Erythroblast (primary cell): Measurements from ENCODE around the gene SSR4.

Experiments
- GATA1 ChIP-seq: IDR thresholded peaks from 2 replicates; pipeline ENCODE4 v1.6.1; 2011; ENCODE audit warnings: low read depth, mild to moderate bottlenecking, control low read depth, low read length, moderate library complexity
- POLR2A ChIP-seq: IDR thresholded peaks from 2 replicates; pipeline ENCODE4 v1.6.1; 2011; ENCODE audit warnings: mild to moderate bottlenecking, low read length

- TF ChIP-seq POLR2A: no peak
- no peak for TF ChIP-seq GATA1
These were observed 22.6 kb downstream of the SSR4 start for GRCh38 chrX:153816831-153817690.
